Activated CD4-positive, alpha-beta memory T cell treated with anti-CD3 and anti-CD28 coated beads, Interleukin-2, amount 10 ng/mL, durations not matched to agents 7 days and 5 days (primary cell): ENCODE measurements around the gene TPT1. TPM values are rescaled to one million over a fixed set of nuclear protein-coding genes. Genes with fewer than 3 reads are reported as not detected.
A peak's percentile ranks its signal among the peaks of the same experiment; 100 is the strongest.

ENCODE experiments used
- CTCF ChIA-PET: fragments of 350-600 bp; sonication (Branson Sonifier 250); formaldehyde crosslinking; loops from one replicate; lab custom pipeline; 2021; ENCODE audit warnings: antibody characterized with exemption, inconsistent platforms; lab: Charles Lee
- POLR2A ChIA-PET: fragments of 350-600 bp; sonication (Branson Sonifier 250); formaldehyde crosslinking; loops from one replicate; lab custom pipeline; 2021; ENCODE audit warnings: antibody characterized with exemption; lab: Charles Lee
- DNase-seq: peaks from one replicate; pipeline ENCODE4 v3.0.0-alpha.2; 2020
- H3K27ac Mint-ChIP-seq: one replicate; pipeline ENCODE4 v1.8.0; 2021; ENCODE audit warnings: mild to moderate bottlenecking, mixed read lengths
- H3K27me3 Mint-ChIP-seq: one replicate; pipeline ENCODE4 v1.8.0; 2021; ENCODE audit warnings: mixed read lengths
- H3K36me3 Mint-ChIP-seq: one replicate; pipeline ENCODE4 v1.8.0; 2021; ENCODE audit warnings: low read depth, mixed read lengths
- H3K4me1 Mint-ChIP-seq: one replicate; pipeline ENCODE4 v1.8.0; 2021; ENCODE audit warnings: mixed read lengths
- H3K4me3 Mint-ChIP-seq: one replicate; pipeline ENCODE4 v1.8.0; 2021; ENCODE audit warnings: mild to moderate bottlenecking, mixed read lengths
- H3K9me3 Mint-ChIP-seq: one replicate; pipeline ENCODE4 v1.8.0; 2021; ENCODE audit warnings: mixed read lengths
- total RNA-seq, 2 experiments: library from RNA; stranded (reverse); gene quantifications; one replicate each; pipeline ENCODE4 v1.2.3, GENCODE V29; 2021

The TPT1 gene
- total RNA-seq, 2 experiments from 2014 or later, result 4,462 to 4,505 TPM

- H3K9me3 Mint-ChIP-seq, result no peaks in the 10 kb centered on the region
Observed at GRCh38 chr13:45297456-45298205, 43.4 kb downstream of the TPT1 start.

GRCh38 chr13:45296259-45296658, 44.7 kb downstream of the TPT1 start:
- Mint-ChIP-seq H3K27me3 (peaks cover under 1% of the 10 kb centered on the region), H3K27ac (no peak overlapping the region), H3K9me3 (no peaks in the 10 kb centered on the region), H3K36me3 (peaks cover 3% of the 10 kb centered on the region), H3K4me3 (no peak overlapping the region), H3K4me1 (peaks cover 23% of the 10 kb centered on the region)
- DNase-seq, result no peak
- POLR2A ChIA-PET, result interaction anchor here (1.5 kb wide), 1 partner anchor 15 kb away, joined by 3 read pairs; no protein-coding TSS in a partner anchor
- CTCF ChIA-PET, result interaction anchor here (0.6 to 1.0 kb wide), 2 partner anchors 248 to 250 kb away, joined by 4 read pairs; no protein-coding TSS in a partner anchor

More at GRCh38 chr13:45297456-45298205, 43.4 kb downstream of the TPT1 start:
- no peak overlapping the region for H3K4me3 Mint-ChIP-seq
- H3K27ac Mint-ChIP-seq, result peak overlapping the region; percentile 44
- peak; percentile 20 for DNase-seq
- CTCF ChIA-PET, result interaction anchor here (1.2 to 2.3 kb wide), 5 partner anchors 9 to 251 kb away, joined by 3 to 7 read pairs (median 6); no protein-coding TSS in a partner anchor
- peaks cover 23% of the 10 kb centered on the region for H3K4me1 Mint-ChIP-seq
- H3K36me3 Mint-ChIP-seq, result peaks cover 3% of the 10 kb centered on the region
- POLR2A ChIA-PET, result interaction anchor here (0.7 to 2.4 kb wide), 4 partner anchors 11 to 251 kb away, joined by 3 to 8 read pairs (median 3); partner anchors contain the start of gene TPT1
- H3K27me3 Mint-ChIP-seq, result peaks cover 3% of the 10 kb centered on the region

DNA sequence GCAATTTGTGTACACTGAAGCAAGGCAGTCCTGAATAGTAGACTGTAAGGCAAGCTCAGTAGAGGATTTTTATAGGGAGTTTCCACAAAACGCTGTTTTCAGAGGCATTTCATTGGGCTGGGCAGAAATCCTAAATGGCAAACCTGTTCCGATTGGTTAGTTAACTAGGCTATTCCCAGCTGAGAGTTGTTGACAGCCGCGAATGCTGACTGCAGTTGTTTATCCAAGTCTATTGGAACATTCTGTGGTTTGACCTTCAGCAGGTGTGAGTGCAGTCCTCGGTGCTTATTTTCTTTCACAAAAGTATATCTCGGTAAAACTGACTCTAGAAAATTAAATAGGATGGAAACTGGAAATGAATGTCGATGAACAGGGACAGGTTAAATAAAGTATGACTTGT, 45.4 kb downstream of the TPT1 start:
- H3K9me3 Mint-ChIP-seq, result no peaks in the 10 kb centered on the region
- no peak overlapping the region for H3K4me3 Mint-ChIP-seq
- DNase-seq, result no peak
- no peaks in the 10 kb centered on the region for H3K27me3 Mint-ChIP-seq
- peaks cover 23% of the 10 kb centered on the region for H3K4me1 Mint-ChIP-seq
- CTCF ChIA-PET, result interaction anchor here (1.0 kb wide), 1 partner anchor 247 kb away, joined by 4 read pairs; no protein-coding TSS in a partner anchor
- POLR2A ChIA-PET, result interaction anchor here (1.5 kb wide), 1 partner anchor 14 kb away, joined by 3 read pairs; no protein-coding TSS in a partner anchor
- H3K27ac Mint-ChIP-seq, result no peak overlapping the region
- peaks cover 3% of the 10 kb centered on the region for H3K36me3 Mint-ChIP-seq

DNA sequence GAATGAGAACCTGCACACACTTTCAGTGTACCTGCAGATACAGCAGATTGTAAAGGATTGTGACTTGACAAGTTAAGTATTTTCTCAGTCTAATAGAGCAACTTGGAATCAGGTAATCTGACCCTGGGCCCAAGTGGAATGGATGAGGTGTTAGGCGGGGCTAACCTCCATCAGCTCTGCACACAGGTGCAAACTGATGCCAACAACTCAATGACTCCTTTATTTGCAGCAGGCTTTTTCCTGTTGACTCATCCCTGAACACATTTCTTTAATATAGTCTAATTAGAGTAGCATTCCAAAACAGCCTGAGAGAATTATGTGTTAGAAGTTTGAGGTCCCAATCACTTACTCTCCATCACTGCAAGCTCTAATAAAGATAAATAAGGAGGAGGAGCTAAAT, 48.8 kb downstream of the TPT1 start:
- DNase-seq, result no peak
- POLR2A ChIA-PET, result interaction anchor here (1.1 to 1.2 kb wide), 2 partner anchors 48 to 50 kb away, joined by 3 to 4 read pairs; partner anchors contain the start of gene TPT1
- Mint-ChIP-seq H3K36me3 (peaks cover 7% of the 10 kb centered on the region), H3K27me3 (no peaks in the 10 kb centered on the region), H3K9me3 (no peaks in the 10 kb centered on the region), H3K4me3 (no peak overlapping the region), H3K27ac (no peak overlapping the region), H3K4me1 (peaks cover 11% of the 10 kb centered on the region)
- CTCF ChIA-PET, result interaction anchor here (1.4 kb wide), 1 partner anchor 245 kb away, joined by 6 read pairs; no protein-coding TSS in a partner anchor

DNA sequence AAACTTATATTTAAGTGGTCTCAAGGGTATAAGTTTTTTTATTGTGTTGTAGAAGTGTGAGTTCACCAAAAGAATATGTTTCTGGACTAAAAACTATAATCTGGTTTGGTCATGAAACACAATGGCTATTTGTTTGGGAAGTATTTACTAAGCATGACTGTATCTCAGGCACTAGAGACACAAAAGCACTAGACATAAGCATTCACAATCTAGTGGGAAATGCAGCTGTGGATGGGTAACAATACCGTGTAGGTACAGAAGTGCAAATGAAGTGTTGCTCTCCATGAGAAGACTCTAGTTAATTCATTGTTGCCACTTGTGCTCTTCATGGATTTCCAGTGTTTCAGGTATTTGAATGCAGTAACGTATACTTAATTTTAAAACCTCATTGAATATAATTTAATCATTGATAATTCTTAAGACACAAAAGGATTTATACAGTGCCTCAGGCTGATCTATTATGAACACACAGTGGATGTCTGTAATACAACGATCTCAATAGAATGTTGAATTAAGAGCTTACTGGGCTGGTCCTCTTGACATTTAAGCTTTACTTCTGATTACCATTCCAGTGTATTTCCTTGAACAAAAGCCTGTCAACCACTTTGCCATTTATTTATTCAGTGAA, 50.9 kb downstream of the TPT1 start:
- Mint-ChIP-seq H3K36me3 (peaks cover 7% of the 10 kb centered on the region), H3K9me3 (no peaks in the 10 kb centered on the region), H3K4me3 (no peak overlapping the region), H3K27me3 (no peaks in the 10 kb centered on the region), H3K4me1 (no peaks in the 10 kb centered on the region), H3K27ac (no peak overlapping the region)
- CTCF ChIA-PET, result interaction anchor here (1.2 kb wide), 1 partner anchor 9 kb away, joined by 3 read pairs; no protein-coding TSS in a partner anchor
- POLR2A ChIA-PET, result no interaction called here
- no peak for DNase-seq

Other genes with a start within 250 kb of the TPT1 start
- gene GTF2F2, start 220.7 kb downstream of the TPT1 start, total RNA-seq, result 10 to 100 TPM; 15.3 to 15.5 TPM
- not detected for gene KCTD4, start 140.1 kb downstream of the TPT1 start, total RNA-seq
- gene SLC25A30, start 77.2 kb upstream of the TPT1 start, total RNA-seq, result 10 to 100 TPM; 17.5 to 17.6 TPM
- 10 to 100 TPM; 24.6 to 26.5 TPM for gene COG3, start 123.8 kb upstream of the TPT1 start, total RNA-seq